Body of pancreas (tissue), 4 donors: Measurements from ENCODE around the gene ENPP1. TPM values are rescaled to one million over a fixed set of nuclear protein-coding genes. Genes with fewer than 3 reads are reported as not detected.

ENCODE experiments used
- ATAC-seq: fragments of 150-250 bp; one replicate; pipeline ENCODE4 v1.9.1; 2016
- DNase-seq, 4 donors: peaks; one replicate each; pipeline ENCODE4 v3.0.0-alpha.2; 2019
- H3K27ac ChIP-seq, 4 donors: fragments of 200-600 bp; sonication (generic); 1 replicate in 3 of 4; 2 replicates in 1 of 4; pipeline versions ENCODE4 v1.5.1 to v1.6.1; 2016 to 2019; ENCODE audit warnings: mild to moderate bottlenecking in 1 of 4, mixed read lengths in 1 of 4, moderate library complexity in 1 of 4
- H3K27me3 ChIP-seq, 2 donors: fragments of 200-600 bp; sonication (generic); one replicate each; pipeline ENCODE4 v1.6.0; 2016; ENCODE audit warnings: mild to moderate bottlenecking in 1 of 2
- H3K36me3 ChIP-seq, 2 donors: fragments of 200-600 bp; sonication (generic); replicated peaks in 1 of 2; 2 replicates each; pipeline ENCODE4 v1.5.1; 2016; ENCODE audit warnings: low read depth in 2 of 2; ENCODE audit not compliant: insufficient read depth in 1 of 2
- H3K4me1 ChIP-seq: fragments of 200-600 bp; sonication (generic); one replicate; pipeline ENCODE4 v1.6.0; 2016
- H3K4me3 ChIP-seq, 2 donors: fragments of 200-600 bp; sonication (generic); 1 replicate in 1 of 2; 2 replicates in 1 of 2; pipeline ENCODE4 v1.5.1; 2016 to 2019
- H3K9me3 ChIP-seq, 3 donors: fragments of 200-600 bp; sonication (generic); 1 replicate in 2 of 3; 2 replicates in 1 of 3; pipeline ENCODE4 v1.5.1; 2016
- POLR2A ChIP-seq, 3 donors: fragments of 450-650 bp; IDR thresholded peaks; one replicate each; pipeline ENCODE4 v1.6.1; 2016; ENCODE audit warnings: antibody characterized with exemption in 3 of 3, mild to moderate bottlenecking in 2 of 3
- WGBS, 2 donors: methylation state at CpG; one replicate each; pipeline ENCODE4 v1.1.5; 2017; 5-methylcytosine and 5-hydroxymethylcytosine counted together
- intact Hi-C: fragments of 100-400 bp; cut with DNase I; formaldehyde crosslinking; loops from one replicate; pipeline ENCODE4 v1.15.1; 2023
- total RNA-seq, 2 donors: library from RNA; depleted of rRNA; stranded (reverse); fragments of >200 nt; gene quantifications; one replicate each; pipeline ENCODE4 v1.1.0, GENCODE V29; 2016
- TF ChIP-seq, protein P1 (sequence below), 7 experiments: fragments of 450-650 bp in 4 of 7; fragments of 200-600 bp in 3 of 7; sonication (generic) in 3 of 7; IDR thresholded peaks; one replicate each; pipeline ENCODE4 v1.5.1; 2016 to 2019; ENCODE audit warnings: antibody characterized with exemption in 7 of 7

ENPP1 gene
- total RNA-seq, 2 donors from 2014 or later, result 16.2 to 19.2 TPM

DNA sequence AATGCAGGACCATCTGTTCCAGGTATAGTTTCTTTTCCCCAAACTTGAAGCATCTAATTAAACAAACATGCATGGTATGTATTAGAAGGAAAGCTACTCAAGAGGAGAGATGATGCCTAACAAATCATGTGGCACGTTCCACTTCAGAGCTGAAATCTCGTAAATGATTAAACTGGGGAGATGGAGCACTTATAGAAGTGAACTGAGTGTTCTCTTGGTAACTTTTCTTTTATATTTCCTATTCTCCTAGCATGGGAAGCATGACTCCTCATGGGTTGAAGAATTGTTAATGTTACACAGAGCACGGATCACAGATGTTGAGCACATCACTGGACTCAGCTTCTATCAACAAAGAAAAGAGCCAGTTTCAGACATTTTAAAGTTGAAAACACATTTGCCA lies 82.3 kb downstream of the ENPP1 start:
- Histone ChIP-seq H3K4me3 (no peak overlapping the region), H3K27me3 (no peaks in the 10 kb centered on the region), H3K9me3 (no peaks in the 10 kb centered on the region), H3K4me1 (peaks cover 17% of the 10 kb centered on the region), H3K27ac (no peak overlapping the region), H3K36me3 (peaks cover 0 to 1% of the 10 kb centered on the region in 2 donors)
- DNase-seq, result no peak
- intact Hi-C loops, result no loop called here
- no peak for ATAC-seq
- WGBS, 2 donors, result 63 to 69% methylated on average over 3 of the region's 3 CpGs
- TF ChIP-seq POLR2A (IDR thresholded peaks at IDR 0.05), result no peak
- TF ChIP-seq, protein P1, sequence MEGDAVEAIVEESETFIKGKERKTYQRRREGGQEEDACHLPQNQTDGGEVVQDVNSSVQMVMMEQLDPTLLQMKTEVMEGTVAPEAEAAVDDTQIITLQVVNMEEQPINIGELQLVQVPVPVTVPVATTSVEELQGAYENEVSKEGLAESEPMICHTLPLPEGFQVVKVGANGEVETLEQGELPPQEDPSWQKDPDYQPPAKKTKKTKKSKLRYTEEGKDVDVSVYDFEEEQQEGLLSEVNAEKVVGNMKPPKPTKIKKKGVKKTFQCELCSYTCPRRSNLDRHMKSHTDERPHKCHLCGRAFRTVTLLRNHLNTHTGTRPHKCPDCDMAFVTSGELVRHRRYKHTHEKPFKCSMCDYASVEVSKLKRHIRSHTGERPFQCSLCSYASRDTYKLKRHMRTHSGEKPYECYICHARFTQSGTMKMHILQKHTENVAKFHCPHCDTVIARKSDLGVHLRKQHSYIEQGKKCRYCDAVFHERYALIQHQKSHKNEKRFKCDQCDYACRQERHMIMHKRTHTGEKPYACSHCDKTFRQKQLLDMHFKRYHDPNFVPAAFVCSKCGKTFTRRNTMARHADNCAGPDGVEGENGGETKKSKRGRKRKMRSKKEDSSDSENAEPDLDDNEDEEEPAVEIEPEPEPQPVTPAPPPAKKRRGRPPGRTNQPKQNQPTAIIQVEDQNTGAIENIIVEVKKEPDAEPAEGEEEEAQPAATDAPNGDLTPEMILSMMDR (IDR thresholded peaks at IDR 0.05), result no peak

DNA sequence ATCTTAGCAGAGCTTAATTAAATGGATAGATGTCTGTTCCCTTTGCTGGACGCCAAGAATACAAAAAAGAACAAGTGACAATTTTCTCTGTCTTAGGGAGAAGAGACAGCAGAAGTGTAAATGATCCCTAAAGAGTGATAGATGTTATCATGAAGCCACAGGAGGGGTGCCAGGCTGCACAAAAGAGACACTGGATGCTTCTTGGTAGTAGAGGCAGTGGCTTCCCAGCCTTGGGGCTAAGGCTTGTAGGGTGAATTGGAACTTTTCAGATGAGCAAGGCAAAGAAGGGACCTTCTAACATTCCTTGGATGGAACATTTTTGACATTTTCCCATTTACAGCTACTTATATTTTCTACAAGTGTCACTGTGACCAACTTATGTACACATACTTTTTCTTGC lies 85.4 kb downstream of the ENPP1 start:
- H3K4me3 ChIP-seq, result no peak overlapping the region
- H3K9me3 ChIP-seq, result no peaks in the 10 kb centered on the region
- 80 to 83% methylated on average over 1 of the region's 1 CpG for WGBS, 2 donors
- intact Hi-C loops, result no loop called here
- H3K27ac ChIP-seq, result no peak overlapping the region
- ATAC-seq (no peak), DNase-seq (no peak)
- peaks cover 16% of the 10 kb centered on the region for H3K4me1 ChIP-seq
- H3K27me3 ChIP-seq, result no peaks in the 10 kb centered on the region
- H3K36me3 ChIP-seq, result peaks cover 0 to 1% of the 10 kb centered on the region in 2 donors
- TF ChIP-seq POLR2A (IDR thresholded peaks at IDR 0.05), result no peak
- TF ChIP-seq, protein P1 (IDR thresholded peaks at IDR 0.05), result no peak

DNA sequence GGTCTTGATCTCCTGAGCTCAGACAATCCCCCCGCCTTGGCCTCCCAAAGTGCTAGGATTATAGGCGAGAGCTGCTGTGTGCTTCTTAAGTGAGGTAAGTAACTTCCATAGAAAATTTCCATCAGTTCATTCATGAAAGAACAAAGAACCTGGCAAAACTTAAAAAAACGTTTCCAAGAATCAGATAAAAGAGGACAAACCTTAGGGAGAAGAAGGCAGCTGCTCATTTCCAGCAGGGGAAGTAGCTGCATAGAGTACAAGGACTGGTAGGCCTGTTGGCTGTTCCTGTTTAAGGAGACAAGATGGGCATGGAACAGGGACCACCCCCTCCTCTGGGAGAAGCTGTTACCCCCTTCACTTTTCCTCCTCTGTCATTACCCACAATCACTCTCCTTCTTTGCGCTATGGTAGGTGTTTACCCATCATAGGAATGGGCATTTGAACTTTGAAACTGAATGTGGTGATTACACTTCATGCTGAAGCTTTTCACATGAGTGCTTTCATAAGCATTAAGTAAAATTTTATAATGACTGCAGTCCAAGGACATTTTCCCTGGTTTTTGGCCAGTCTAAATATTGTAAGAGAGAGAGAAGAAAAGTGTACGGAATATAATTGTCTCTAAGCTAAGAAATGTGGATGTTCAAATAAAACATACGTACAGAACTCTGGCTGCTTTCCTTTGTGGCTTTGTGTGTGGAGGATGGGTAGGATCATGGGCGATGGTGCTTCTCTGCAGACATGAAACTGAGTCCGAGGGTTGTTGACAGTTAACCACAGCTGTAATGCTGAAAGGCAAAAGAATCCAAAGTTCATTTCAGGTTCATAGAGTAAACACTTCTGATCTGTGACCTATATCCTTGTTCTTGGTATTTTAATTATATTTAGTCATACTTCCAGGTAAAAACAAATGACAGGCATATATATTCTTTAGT lies 86.9 kb downstream of the ENPP1 start:
- ATAC-seq, result peak; percentile 62
- WGBS, 2 donors, result 34 to 40% methylated on average over 8 of the region's 8 CpGs
- Histone ChIP-seq H3K9me3 (no peaks in the 10 kb centered on the region), H3K36me3 (peaks cover 0 to 1% of the 10 kb centered on the region in 2 donors), H3K27me3 (no peaks in the 10 kb centered on the region), H3K4me1 (peaks cover 16% of the 10 kb centered on the region), H3K4me3 (no peak overlapping the region), H3K27ac (peak overlapping the region; percentile 43 to 84 (median 65))
- no peak for TF ChIP-seq POLR2A (IDR thresholded peaks at IDR 0.05)
- TF ChIP-seq, protein P1 (IDR thresholded peaks at IDR 0.05), result no peak
- intact Hi-C loops, result no loop called here
- peak in 1 of 4 donors; percentile 23 for DNase-seq

GRCh38 chr6:131897050-131897435 lies 89.2 kb downstream of the ENPP1 start:
- TF ChIP-seq, protein P1 (IDR thresholded peaks at IDR 0.05), result no peak
- no peak for TF ChIP-seq POLR2A (IDR thresholded peaks at IDR 0.05)
- H3K4me1 ChIP-seq, result peaks cover 16% of the 10 kb centered on the region
- WGBS, 2 donors, result 92 to 95% methylated on average over 4 of the region's 4 CpGs
- H3K4me3 ChIP-seq, result no peak overlapping the region
- no peak for ATAC-seq
- H3K27me3 ChIP-seq, result no peaks in the 10 kb centered on the region
- H3K36me3 ChIP-seq, result no peaks in the 10 kb centered on the region
- DNase-seq, result no peak
- H3K9me3 ChIP-seq, result no peaks in the 10 kb centered on the region
- intact Hi-C loops, result no loop called here
- H3K27ac ChIP-seq, result no peak overlapping the region

DNA sequence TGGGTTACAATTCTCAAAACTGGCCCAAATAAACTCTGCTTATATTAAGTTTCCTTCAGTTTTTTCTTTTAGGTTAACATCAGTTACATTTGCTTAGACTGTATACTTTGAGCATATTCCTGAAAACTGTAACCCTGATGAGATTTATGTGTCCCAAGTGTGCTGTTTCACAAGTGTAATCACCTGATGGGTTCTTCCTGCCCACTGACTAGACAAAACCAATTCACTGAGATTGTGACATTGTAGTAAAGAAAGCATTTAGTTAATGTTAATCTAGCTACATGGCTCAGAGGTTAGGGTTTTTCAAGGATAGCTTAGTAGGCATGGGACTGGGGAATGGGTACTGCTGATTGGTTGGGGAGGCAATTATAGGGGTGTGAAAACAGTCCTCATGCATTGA lies 89.8 kb downstream of the ENPP1 start:
- H3K4me1 ChIP-seq, result peaks cover 16% of the 10 kb centered on the region
- H3K4me3 ChIP-seq, result no peak overlapping the region
- TF ChIP-seq POLR2A (IDR thresholded peaks at IDR 0.05), result no peak
- TF ChIP-seq, protein P1 (IDR thresholded peaks at IDR 0.05), result no peak
- H3K36me3 ChIP-seq, result no peaks in the 10 kb centered on the region
- no peaks in the 10 kb centered on the region for H3K9me3 ChIP-seq
- ATAC-seq (no peak), DNase-seq (no peak)
- H3K27ac ChIP-seq, result no peak overlapping the region
- intact Hi-C loops, result no loop called here
- H3K27me3 ChIP-seq, result no peaks in the 10 kb centered on the region
